GM19240 (cell line): Measurements from ENCODE around the gene C6orf47.

Source experiments
- DNase-seq: peaks from one replicate; pipeline ENCODE4 v3.0.0; 2011; ENCODE audit warnings: low spot score; ENCODE audit not compliant: insufficient read length

C6orf47 gene

DNA sequence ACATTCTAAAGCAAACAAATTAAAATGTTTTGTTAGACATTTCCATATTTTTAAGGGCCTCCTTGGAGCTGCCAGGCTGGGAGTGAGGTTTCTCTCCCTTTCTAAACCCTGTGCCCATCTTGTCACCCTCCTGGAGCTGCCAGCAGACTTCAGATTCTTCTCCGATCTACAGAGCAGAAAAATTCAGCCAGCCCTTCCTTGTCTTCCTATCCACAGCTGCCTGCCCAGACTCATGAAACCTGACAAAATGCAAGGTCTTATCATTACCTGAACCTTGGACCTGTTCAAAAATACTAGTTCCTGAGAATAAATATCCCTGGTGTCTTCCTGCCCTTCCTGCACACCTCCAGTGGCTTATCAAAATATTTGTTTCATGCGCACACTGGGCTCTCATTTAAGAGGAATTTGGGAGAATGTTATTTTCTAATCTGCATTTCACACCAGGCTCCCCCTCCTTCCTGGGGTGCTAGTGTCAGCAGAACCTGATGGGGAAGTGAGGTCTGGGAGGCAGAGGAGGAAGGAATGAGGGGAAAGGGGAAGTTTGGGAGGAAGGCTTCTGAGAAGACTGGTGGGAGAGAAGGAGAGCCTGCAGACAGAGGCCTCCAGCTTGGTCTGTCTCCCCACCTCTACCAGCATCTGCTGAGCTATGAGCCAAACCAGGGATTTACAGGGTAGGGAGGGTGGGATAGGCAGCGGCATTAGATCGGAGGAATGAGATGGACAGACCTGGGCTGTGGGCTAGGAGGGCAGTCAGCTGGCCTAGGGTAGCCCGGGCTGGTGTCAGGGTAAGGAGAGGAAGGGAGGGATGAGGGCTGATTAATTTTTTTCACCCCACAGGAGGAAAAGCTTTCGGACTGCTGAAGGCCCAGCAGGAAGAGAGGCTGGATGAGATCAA lies 45.6 kb downstream of the C6orf47 start, which contains the start of gene AIF1:
AIF1 (plus strand) TSS at position 551 of the 895 bp plus-strand sequence; CDS start at position 647, 96 bp downstream.
- no peak for DNase-seq

DNA sequence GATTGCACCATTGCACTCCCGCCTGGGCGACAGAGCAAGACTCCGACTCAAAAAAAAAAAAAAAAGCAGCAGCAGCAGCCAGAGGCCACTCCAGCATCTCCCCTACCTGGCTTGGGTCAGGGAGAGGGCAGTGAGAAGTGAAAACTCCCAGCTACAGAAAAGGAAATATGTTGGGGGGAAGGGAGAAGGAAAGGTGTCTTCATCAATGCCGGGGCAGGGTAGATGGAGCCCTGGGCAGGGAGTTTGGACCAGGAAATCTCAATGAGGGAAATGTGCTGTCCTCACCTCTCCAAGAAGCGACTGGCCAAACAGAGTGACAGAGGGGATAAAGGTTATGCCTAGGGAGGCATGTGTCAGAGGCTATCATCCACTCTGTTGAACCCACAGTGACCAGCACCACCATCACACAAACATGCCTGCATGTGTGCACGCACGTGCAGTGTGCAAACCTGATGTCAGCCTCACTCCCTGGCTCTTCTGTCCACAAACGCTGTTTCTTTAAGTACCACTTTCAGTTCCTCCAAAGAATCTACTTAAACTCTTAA lies 46.4 kb downstream of the C6orf47 start:
- DNase-seq: no peak

DNA sequence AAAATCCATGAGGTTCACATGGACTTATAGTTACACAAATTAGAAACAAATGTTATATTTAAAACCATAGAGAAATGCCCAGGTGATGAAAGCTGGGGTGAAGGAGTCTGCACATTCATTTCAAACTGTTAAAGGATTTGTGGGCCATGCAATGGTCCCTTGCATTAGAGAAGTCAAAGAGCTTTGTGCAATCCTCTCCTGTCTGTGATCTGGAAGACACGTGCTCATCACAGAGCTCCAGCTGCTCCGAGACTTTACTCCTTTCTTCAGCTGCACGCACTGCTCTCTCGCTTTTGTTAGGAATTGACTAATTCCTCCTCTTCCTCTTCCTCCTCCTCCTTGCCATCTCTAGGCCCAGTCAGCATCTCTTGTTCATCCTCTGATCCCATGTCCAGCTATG lies 49.6 kb downstream of the C6orf47 start:
- no peak for DNase-seq

DNA sequence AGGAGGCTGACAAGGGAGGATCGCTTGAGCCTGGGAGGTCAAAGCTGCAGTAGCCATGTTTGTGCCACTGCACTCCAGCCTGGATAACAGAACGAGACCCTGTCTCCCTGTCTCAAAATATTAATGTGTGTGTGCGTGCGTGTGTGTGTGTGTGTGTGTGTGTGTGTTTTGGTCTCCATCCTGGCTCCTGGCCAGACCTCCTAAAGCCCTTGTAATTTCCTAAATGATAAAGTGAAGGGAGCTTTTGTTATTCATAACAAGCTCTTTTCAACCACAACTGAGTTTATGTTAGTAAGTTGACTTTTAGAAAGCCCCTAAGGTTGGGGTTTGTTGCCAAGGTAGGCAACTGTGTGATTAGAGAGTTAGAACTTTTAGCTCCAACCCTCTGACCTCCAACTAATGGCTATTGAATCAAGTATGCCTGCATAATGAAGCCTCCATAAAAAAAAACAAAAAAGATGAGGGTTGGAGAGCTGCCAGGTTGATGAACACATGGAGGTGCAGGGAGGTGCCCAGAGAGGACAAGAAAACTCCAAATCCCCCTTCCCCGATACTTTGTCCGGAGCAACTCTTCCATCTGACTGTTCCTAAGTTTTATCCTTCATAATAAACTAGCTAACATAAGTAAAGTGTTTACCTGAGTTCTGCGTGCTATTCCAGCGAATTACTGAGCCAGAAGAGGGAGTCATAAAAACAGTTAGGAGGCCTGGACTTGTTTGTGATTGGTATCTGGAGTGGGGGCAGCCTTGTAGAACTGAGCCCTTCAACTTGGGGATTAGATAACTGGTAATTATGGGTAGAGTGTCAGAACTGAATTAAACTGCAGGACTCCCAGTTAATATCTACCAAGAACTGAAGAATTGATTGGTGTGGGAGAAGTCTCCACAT lies 50.8 kb downstream of the C6orf47 start:
- DNase-seq: no peak
